GM12878 (cell line): Measurements from ENCODE around the gene FAM222A. TPM values are rescaled to one million over a fixed set of nuclear protein-coding genes. Genes with fewer than 3 reads are reported as not detected.

Experiments
- ATAC-seq: fragments of 200-7000 bp; cut with Tn5 transposase; 3 replicates; pipeline ENCODE4 v1.9.1; 2020; ENCODE audit warnings: mild to moderate bottlenecking, moderate library complexity
- BruUV-seq: library from RNA; stranded (reverse); fragments of 400-500 nt; replicated peaks from 2 replicates; lab custom pipeline; 2021; lab: Mats Ljungman, UMichigan
- CTCF ChIA-PET: fragments of 300-600 bp; sonication (Branson Sonifier 250); formaldehyde crosslinking; extraction: SDS; loops from one replicate; lab custom pipeline; 2021; ENCODE audit warnings: inconsistent platforms; lab: Yijun Ruan, JAX
- POLR2A ChIA-PET: fragments of 350-600 bp; formaldehyde crosslinking; extraction: SDS; loops from one replicate; lab custom pipeline; 2021; ENCODE audit warnings: inconsistent platforms; lab: Charles Lee
- RAD21 ChIA-PET: fragments of 300-600 bp; sonication (Branson Sonifier 250); formaldehyde crosslinking; loops from one replicate; lab custom pipeline; 2023; ENCODE audit warnings: antibody characterized with exemption; ENCODE audit not compliant: unreplicated experiment; lab: Charles Lee
- SMC1A ChIA-PET: fragments of 300-600 bp; sonication (Branson Sonifier 250); formaldehyde crosslinking; loops from one replicate; lab custom pipeline; 2023; ENCODE audit not compliant: unreplicated experiment, uncharacterized antibody; lab: Charles Lee
- DNase-seq: peaks from one replicate; pipeline ENCODE4 v3.0.0-alpha.2; 2011; ENCODE audit warnings: low read depth, low spot score
- FAIRE-seq: peaks from 3 replicates; lab custom pipeline; 2011; peaks lifted over from hg19 to GRCh38; lab: Jason Lieb, UNC
- H2AFZ ChIP-seq: 2 replicates; pipeline ENCODE4 v1.6.0; 2011; ENCODE audit warnings: low read depth, low read length, control low read depth; ENCODE audit not compliant: control insufficient read depth
- H3K27ac ChIP-seq: 2 replicates; pipeline ENCODE4 v1.5.1; 2011; ENCODE audit warnings: control low read depth; ENCODE audit not compliant: control insufficient read depth, insufficient read depth
- H3K27me3 ChIP-seq, 2 experiments: replicated peaks in 1 of 2; 2 replicates each; pipeline versions ENCODE4 v1.6.0 to v1.6.1; 2011; ENCODE audit warnings: low read length in 1 of 2; ENCODE audit not compliant: control insufficient read depth in 2 of 2, insufficient read depth in 2 of 2
- H3K36me3 ChIP-seq, 2 experiments: 2 replicates each; pipeline ENCODE4 v1.5.1; 2011; ENCODE audit warnings: low read length in 1 of 2; ENCODE audit not compliant: control insufficient read depth in 2 of 2, insufficient read depth in 2 of 2
- H3K4me1 ChIP-seq: 2 replicates; pipeline ENCODE4 v1.6.1; 2011; ENCODE audit warnings: mild to moderate bottlenecking, low read length, moderate library complexity, mixed read lengths; ENCODE audit not compliant: control insufficient read depth, insufficient read depth
- H3K4me2 ChIP-seq: 2 replicates; pipeline ENCODE4 v1.6.0; 2011; ENCODE audit warnings: control low read depth; ENCODE audit not compliant: control insufficient read depth, insufficient read depth
- H3K4me3 ChIP-seq: fragments of 200-600 bp; sonication (generic); 2 replicates; pipeline ENCODE4 v1.5.1; 2016
- H3K79me2 ChIP-seq: 2 replicates; pipeline ENCODE4 v1.6.0; 2011; ENCODE audit warnings: low read length; ENCODE audit not compliant: control insufficient read depth, insufficient read depth
- H3K9ac ChIP-seq: 2 replicates; pipeline ENCODE4 v1.8.0; 2011; ENCODE audit warnings: low read length, control low read depth, mixed read lengths; ENCODE audit not compliant: control insufficient read depth, insufficient read depth
- H3K9me3 ChIP-seq: replicated peaks from 3 replicates; pipeline ENCODE4 v1.5.1; 2011; ENCODE audit warnings: mild to moderate bottlenecking, low read length; ENCODE audit not compliant: control insufficient read depth, insufficient read depth
- H4K20me1 ChIP-seq: 2 replicates; pipeline ENCODE4 v1.6.0; 2011; ENCODE audit not compliant: control insufficient read depth, insufficient read depth
- ATF3 ChIP-seq: IDR thresholded peaks from 2 replicates; pipeline ENCODE4 v1.6.1; 2011; ENCODE audit warnings: low read depth, mild to moderate bottlenecking, low read length, moderate library complexity, borderline replicate concordance; ENCODE audit errors: extremely low read depth
- CBX5 ChIP-seq: sonication (generic); IDR thresholded peaks from 2 replicates; pipeline ENCODE4 v1.6.1; 2016; ENCODE audit warnings: low read depth, moderate library complexity, mild to moderate bottlenecking, inconsistent platforms
- CREM ChIP-seq: IDR thresholded peaks from 2 replicates; pipeline ENCODE4 v1.6.1; 2014; ENCODE audit warnings: antibody characterized with exemption, low read depth
- EED ChIP-seq: sonication (generic); IDR thresholded peaks from 2 replicates; pipeline ENCODE4 v1.6.1; 2016; ENCODE audit warnings: antibody characterized with exemption, low read depth
- ESRRA ChIP-seq: IDR thresholded peaks from 2 replicates; pipeline ENCODE4 v1.6.1; 2012; ENCODE audit warnings: mild to moderate bottlenecking, low read length, improper control_type of control experiment
- HSF1 ChIP-seq: fragments of 150-350 bp; IDR thresholded peaks from 2 replicates; pipeline ENCODE4 v1.6.1; 2014; ENCODE audit warnings: mild to moderate bottlenecking, low read depth, low read length
- JUNB ChIP-seq: IDR thresholded peaks from 2 replicates; pipeline ENCODE4 v1.6.1; 2016; ENCODE audit warnings: antibody characterized with exemption, mild to moderate bottlenecking
- JUND ChIP-seq: IDR thresholded peaks from 2 replicates; pipeline ENCODE4 v1.6.1; 2012; ENCODE audit warnings: low read depth, mild to moderate bottlenecking, low read length, improper control_type of control experiment, moderate library complexity
- MTA3 ChIP-seq: IDR thresholded peaks from 2 replicates; pipeline ENCODE4 v1.6.1; 2012; ENCODE audit warnings: low read length, inconsistent platforms, borderline replicate concordance
- NFIC ChIP-seq: IDR thresholded peaks from 2 replicates; pipeline ENCODE4 v1.6.1; 2012; ENCODE audit warnings: low read depth, mild to moderate bottlenecking, inconsistent platforms, low read length, moderate library complexity
- NFYB ChIP-seq: IDR thresholded peaks from 2 replicates; pipeline ENCODE4 v1.6.1; 2011; ENCODE audit warnings: low read depth, mild to moderate bottlenecking, low read length, improper control_type of control experiment, moderate library complexity; ENCODE audit not compliant: insufficient read depth
- PBX3 ChIP-seq: IDR thresholded peaks from 2 replicates; pipeline ENCODE4 v1.6.1; 2011; ENCODE audit warnings: mild to moderate bottlenecking, low read depth, low read length, moderate library complexity; ENCODE audit not compliant: insufficient replicate concordance
- PML ChIP-seq: IDR thresholded peaks from 2 replicates; pipeline ENCODE4 v1.6.1; 2012; ENCODE audit warnings: low read length, inconsistent platforms
- POLR2AphosphoS5 ChIP-seq: IDR thresholded peaks from 2 replicates; pipeline ENCODE4 v1.6.1; 2011; ENCODE audit warnings: mild to moderate bottlenecking, low read length, inconsistent platforms
- RCOR1 ChIP-seq: conservative IDR thresholded peaks from 2 replicates; pipeline ENCODE4 v1.6.1; 2012; ENCODE audit warnings: low read depth, low read length, improper control_type of control experiment
- RUNX3 ChIP-seq: IDR thresholded peaks from 2 replicates; pipeline ENCODE4 v1.6.1; 2012; ENCODE audit warnings: low read length, inconsistent platforms
- SMAD1 ChIP-seq: fragments of 450-650 bp; IDR thresholded peaks from 2 replicates; pipeline ENCODE4 v1.6.1; 2018; ENCODE audit warnings: mild to moderate bottlenecking, low read depth; ENCODE audit not compliant: partially characterized antibody
- SREBF2 ChIP-seq: IDR thresholded peaks from 2 replicates; pipeline ENCODE4 v1.6.1; 2012; ENCODE audit warnings: mild to moderate bottlenecking, low read length
- SUZ12 ChIP-seq: fragments of 200-600 bp; sonication (generic); IDR thresholded peaks from one replicate; pipeline ENCODE4 v1.6.1; 2018; ENCODE audit warnings: antibody characterized with exemption, mild to moderate bottlenecking; ENCODE audit not compliant: unreplicated experiment
- YBX1 ChIP-seq: fragments of 450-650 bp; IDR thresholded peaks from 2 replicates; pipeline ENCODE4 v1.6.1; 2016; ENCODE audit warnings: antibody characterized with exemption
- WGBS: methylation state at CpG from one replicate; pipeline ENCODE4 v1.1.6; 2016; ENCODE audit warnings: low lambda C conversion rate; ENCODE audit not compliant: insufficient replicate concordance, insufficient coverage; ENCODE audit errors: missing lambda C conversion rate; 5-methylcytosine and 5-hydroxymethylcytosine counted together
- in situ Hi-C: fragments of 300-500 bp; cut with MboI; formaldehyde crosslinking; loops from 9 replicates; pipeline ENCODE4 v1.14.3; 2018; ENCODE audit warnings: mixed read lengths
- intact Hi-C: fragments of 100-400 bp; cut with micrococcal nuclease; formaldehyde crosslinking; loops from one replicate; pipeline ENCODE4 v1.14.2; 2022; ENCODE audit not compliant: unreplicated experiment
- polyA plus RNA-seq, 11 experiments: library from polyadenylated mRNA; depleted of rRNA in 4 of 11; unstranded in 6 of 11; stranded (reverse) in 5 of 11; fragments of >200 nt; fragmentation: Nextera tagmentation in 4 of 11; fragmentation: Illumina TruSeq in 1 of 11; extraction: Ambion mirVana in 4 of 11; extraction: Trizol in 1 of 11; gene quantifications; 1 replicate in 1 of 11; 2 replicates in 10 of 11; pipeline versions ENCODE4 v1.2.1 to v1.2.3, GENCODE V29; 2011 to 2016; ENCODE audit warnings: inconsistent platforms in 2 of 11, missing spikeins in 2 of 11, low read depth in 1 of 11
- total RNA-seq, 4 experiments: library from RNA; depleted of rRNA in 3 of 4; stranded (reverse); fragments of >200 nt in 3 of 4; fragmentation: Illumina TruSeq in 1 of 4; extraction: Trizol in 1 of 4; gene quantifications; 2 replicates each; pipeline versions ENCODE4 v1.2.1 to v1.2.3, GENCODE V29; 2013 to 2021

Gene FAM222A
- total and polyA plus RNA-seq, 10 of the 15 experiments (the other 5 are each of a cell fraction or from before 2014, with no cell fraction given), result 0.04 to 0.49 (median 0.14) TPM; not detected in 3

GRCh38 chr12:109815225-109815624, 101.6 kb downstream of the FAM222A start:
- Histone ChIP-seq H4K20me1 (no peaks in the 10 kb centered on the region), H2AFZ (no peak overlapping the region), H3K36me3 (no peaks in the 10 kb centered on the region), H3K9ac (no peak overlapping the region), H3K27me3 (no peaks in the 10 kb centered on the region), H3K4me1 (no peaks in the 10 kb centered on the region), H3K4me2 (no peak overlapping the region), H3K4me3 (no peak overlapping the region), H3K27ac (no peak overlapping the region), H3K9me3 (no peaks in the 10 kb centered on the region), H3K79me2 (no peaks in the 10 kb centered on the region)
- no peak for ATAC-seq
- BruUV-seq, result no TSS peak
- intact Hi-C loops, result no loop called here
- no peak for DNase-seq
- ChIA-PET CTCF (interaction anchor here (0.8 to 1.8 kb wide), 2 partner anchors 28 to 30 kb away, joined by 3 to 5 read pairs; no protein-coding TSS in a partner anchor), POLR2A (no interaction called here), RAD21 (no interaction called here), SMC1A (no interaction called here)
- FAIRE-seq, result no peak
- no peak for TF ChIP-seq ESRRA
- no peak for TF ChIP-seq NFIC
- TF ChIP-seq RUNX3, result no peak
- TF ChIP-seq MTA3, result no peak
- no peak for TF ChIP-seq YBX1
- no peak for TF ChIP-seq HSF1
- TF ChIP-seq ATF3, result no peak
- no peak for TF ChIP-seq POLR2AphosphoS5
- no peak for TF ChIP-seq JUNB
- no peak for TF ChIP-seq PML
- no peak for TF ChIP-seq JUND
- TF ChIP-seq SMAD1, result no peak
- TF ChIP-seq CBX5, result no peak
- TF ChIP-seq SUZ12, result no peak
- no peak for TF ChIP-seq NFYB
- no peak for TF ChIP-seq EED
- no peak for TF ChIP-seq PBX3
- TF ChIP-seq RCOR1, result no peak
- TF ChIP-seq SREBF2, result no peak
- TF ChIP-seq CREM, result no peak
- WGBS, result 9% methylated on average over 4 of the region's 4 CpGs
- in situ Hi-C loops, result no loop called here
